Ovary (tissue), 3 donors: Measurements from ENCODE around the gene SLC39A1.

ENCODE experiments used
- POLR2A ChIP-seq: fragments of 450-650 bp; IDR thresholded peaks from one replicate; pipeline ENCODE4 v1.6.1; 2017; ENCODE audit warnings: antibody characterized with exemption, mild to moderate bottlenecking, moderate library complexity
- TF ChIP-seq, protein P1 (sequence below), 3 donors: fragments of 450-650 bp in 2 of 3; fragments of 200-600 bp in 1 of 3; IDR thresholded peaks; one replicate each; pipeline versions ENCODE4 v1.5.1 to v1.8.0; 2016 to 2022; ENCODE audit warnings: antibody characterized with exemption in 3 of 3, mild to moderate bottlenecking in 1 of 3
- donor health status: DM: no; HTN: no; CAD: no.

- TF ChIP-seq, protein P1, sequence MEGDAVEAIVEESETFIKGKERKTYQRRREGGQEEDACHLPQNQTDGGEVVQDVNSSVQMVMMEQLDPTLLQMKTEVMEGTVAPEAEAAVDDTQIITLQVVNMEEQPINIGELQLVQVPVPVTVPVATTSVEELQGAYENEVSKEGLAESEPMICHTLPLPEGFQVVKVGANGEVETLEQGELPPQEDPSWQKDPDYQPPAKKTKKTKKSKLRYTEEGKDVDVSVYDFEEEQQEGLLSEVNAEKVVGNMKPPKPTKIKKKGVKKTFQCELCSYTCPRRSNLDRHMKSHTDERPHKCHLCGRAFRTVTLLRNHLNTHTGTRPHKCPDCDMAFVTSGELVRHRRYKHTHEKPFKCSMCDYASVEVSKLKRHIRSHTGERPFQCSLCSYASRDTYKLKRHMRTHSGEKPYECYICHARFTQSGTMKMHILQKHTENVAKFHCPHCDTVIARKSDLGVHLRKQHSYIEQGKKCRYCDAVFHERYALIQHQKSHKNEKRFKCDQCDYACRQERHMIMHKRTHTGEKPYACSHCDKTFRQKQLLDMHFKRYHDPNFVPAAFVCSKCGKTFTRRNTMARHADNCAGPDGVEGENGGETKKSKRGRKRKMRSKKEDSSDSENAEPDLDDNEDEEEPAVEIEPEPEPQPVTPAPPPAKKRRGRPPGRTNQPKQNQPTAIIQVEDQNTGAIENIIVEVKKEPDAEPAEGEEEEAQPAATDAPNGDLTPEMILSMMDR (IDR thresholded peaks at IDR 0.05): no peak
- TF ChIP-seq POLR2A: no peak
Measured at GRCh38 chr1:153951801-153952200, 11.5 kb downstream of the SLC39A1 start.
